ENCODE data around the gene SPOCK2. TPM values are rescaled to one million over a fixed set of nuclear protein-coding genes. Genes with fewer than 3 reads are reported as not detected.

SPOCK2 gene
- total and polyA plus RNA-seq, 2 of the 4 experiments (the other 2 are of a cell fraction) = 0.02 TPM; not detected in 1

DNA sequence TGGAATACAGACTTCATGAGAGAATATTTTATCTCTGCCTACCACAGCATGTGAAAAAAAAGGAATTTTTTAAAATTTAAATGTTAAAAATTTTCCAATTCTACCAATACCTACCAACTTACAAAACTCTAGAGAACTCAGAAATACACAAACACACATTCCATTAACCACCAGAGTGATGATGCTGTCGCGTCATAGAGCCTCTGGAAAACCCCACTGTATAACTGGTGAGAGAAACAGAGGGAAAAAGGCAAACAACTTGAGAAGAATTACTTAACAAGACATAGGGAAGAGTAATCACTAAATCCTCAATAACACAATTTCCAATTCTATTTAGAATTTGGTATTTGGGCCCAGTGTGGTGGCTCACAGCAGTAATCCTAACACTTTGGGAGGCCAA, 6.2 kb upstream of the SPOCK2 start:
- H3K9ac ChIP-seq (ENCODE audit: low read depth, low read length) = no peak overlapping the region
- H2BK120ac ChIP-seq (ENCODE audit: low read depth, low read length) = no peak overlapping the region
- no peak overlapping the region for H2AK9ac ChIP-seq (replicated peaks; ENCODE audit: low read depth, low read length, poor library complexity)
- no peak overlapping the region for H3K23ac ChIP-seq (ENCODE audit: low read depth, low read length)
- H3K79me1 ChIP-seq (ENCODE audit: low read depth in 1 of 2, low read length in 2 of 2) = no peaks in the 10 kb centered on the region
- intact Hi-C loops (cut with micrococcal nuclease) = no loop called here
- 0 out of 2 replicates have a peak, but pooled peaks cover 3% of the 10 kb centered on the region for H3K36me3 ChIP-seq (ENCODE audit: control insufficient read depth, insufficient read depth, low read length)
- no peak overlapping the region for H2BK5ac ChIP-seq (ENCODE audit: low read depth, low read length, poor library complexity, severe bottlenecking)
- no peak overlapping the region for H2AFZ ChIP-seq (replicated peaks; ENCODE audit: low read length, poor library complexity)
- no peak overlapping the region for H2BK20ac ChIP-seq (ENCODE audit: low read depth, low read length)
- no peak overlapping the region for H4K91ac ChIP-seq (ENCODE audit: insufficient read depth, low read depth, low read length)
- ChIA-PET POLR2A (ENCODE audit: unreplicated experiment) (no interaction called here), CTCF (no interaction called here)
- H4K5ac ChIP-seq (ENCODE audit: low read depth, low read length) = no peak overlapping the region
- H3K27ac ChIP-seq (ENCODE audit: insufficient read depth, low read length) = no peak overlapping the region
- no peak overlapping the region for H3K4me3 ChIP-seq (ENCODE audit: insufficient read depth, low read depth, low read length)
- H3K4me2 ChIP-seq (ENCODE audit: low read depth, low read length) = no peak overlapping the region
- peaks cover 10% of the 10 kb centered on the region; the same call in 1 of the 2 replicates for H4K20me1 ChIP-seq (ENCODE audit: insufficient read depth, low read length)
- H3K14ac ChIP-seq (replicated peaks; ENCODE audit: low read depth, low read length) = no peak overlapping the region
- dilution Hi-C loops (cut with HindIII; ENCODE audit: low sequenced_read_pairs, unreplicated experiment) = no loop called here
- no TSS peak for BruUV-seq (replicated peaks)
- peaks cover 11% of the 10 kb centered on the region for H3K27me3 ChIP-seq (ENCODE audit: control insufficient read depth, insufficient read depth, low read length)
- WGBS, 2 experiments (ENCODE audit: extremely low coverage in 2 of 2, insufficient read length in 1 of 2) = no CpG with 5 or more reads among the region's 2 CpGs
- no peak overlapping the region for H4K8ac ChIP-seq (ENCODE audit: low read depth in 2 of 2, low read length in 2 of 2)
- H3K4ac ChIP-seq (ENCODE audit: low read depth, low read length) = no peak overlapping the region
- no peak overlapping the region for H3K56ac ChIP-seq (ENCODE audit: extremely low read depth, insufficient read depth, low read length)
- in situ Hi-C loops (cut with MboI; ENCODE audit: low sequenced_read_pairs) = no loop called here
- no peaks in the 10 kb centered on the region for H3K9me3 ChIP-seq (ENCODE audit: control insufficient read depth, insufficient read depth, low read length)
- H2AK5ac ChIP-seq (ENCODE audit: low read depth, low read length) = no peak overlapping the region
- no peak overlapping the region for H2BK15ac ChIP-seq (ENCODE audit: low read depth, low read length)
- no peak for ATAC-seq (ENCODE audit: low read depth)
- peak; percentile 57 for DNase-seq
- H3K18ac ChIP-seq (ENCODE audit: low read depth, low read length) = no peak overlapping the region
- TF ChIP-seq POLR2A (IDR thresholded peaks at IDR 0.05; ENCODE audit: low read depth, low read length) (no peak), MAZ (IDR thresholded peaks at IDR 0.05; ENCODE audit: borderline replicate concordance, low read depth, low read length) (no peak), RCOR1 (IDR thresholded peaks at IDR 0.05; ENCODE audit: insufficient replicate concordance, low read length) (no peak), RFX5 (IDR thresholded peaks at IDR 0.05; ENCODE audit: low read depth, low read length) (no peak), MAFK (IDR thresholded peaks at IDR 0.05; ENCODE audit: low read depth, low read length) (no peak), RAD21 (IDR thresholded peaks at IDR 0.05; ENCODE audit: low read length) (no peak), CHD1 (IDR thresholded peaks at IDR 0.05; ENCODE audit: low read depth, low read length) (no peak), NFE2L2 (IDR thresholded peaks at IDR 0.05; ENCODE audit: low read depth, low read length) (no peak), CEBPB (IDR thresholded peaks at IDR 0.05; ENCODE audit: low read depth, low read length) (no peak)
- TF ChIP-seq, protein P1, sequence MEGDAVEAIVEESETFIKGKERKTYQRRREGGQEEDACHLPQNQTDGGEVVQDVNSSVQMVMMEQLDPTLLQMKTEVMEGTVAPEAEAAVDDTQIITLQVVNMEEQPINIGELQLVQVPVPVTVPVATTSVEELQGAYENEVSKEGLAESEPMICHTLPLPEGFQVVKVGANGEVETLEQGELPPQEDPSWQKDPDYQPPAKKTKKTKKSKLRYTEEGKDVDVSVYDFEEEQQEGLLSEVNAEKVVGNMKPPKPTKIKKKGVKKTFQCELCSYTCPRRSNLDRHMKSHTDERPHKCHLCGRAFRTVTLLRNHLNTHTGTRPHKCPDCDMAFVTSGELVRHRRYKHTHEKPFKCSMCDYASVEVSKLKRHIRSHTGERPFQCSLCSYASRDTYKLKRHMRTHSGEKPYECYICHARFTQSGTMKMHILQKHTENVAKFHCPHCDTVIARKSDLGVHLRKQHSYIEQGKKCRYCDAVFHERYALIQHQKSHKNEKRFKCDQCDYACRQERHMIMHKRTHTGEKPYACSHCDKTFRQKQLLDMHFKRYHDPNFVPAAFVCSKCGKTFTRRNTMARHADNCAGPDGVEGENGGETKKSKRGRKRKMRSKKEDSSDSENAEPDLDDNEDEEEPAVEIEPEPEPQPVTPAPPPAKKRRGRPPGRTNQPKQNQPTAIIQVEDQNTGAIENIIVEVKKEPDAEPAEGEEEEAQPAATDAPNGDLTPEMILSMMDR (conservative IDR thresholded peaks at IDR 0.05; ENCODE audit: low read depth, low read length) = no peak
- TF ChIP-seq, protein P2, sequence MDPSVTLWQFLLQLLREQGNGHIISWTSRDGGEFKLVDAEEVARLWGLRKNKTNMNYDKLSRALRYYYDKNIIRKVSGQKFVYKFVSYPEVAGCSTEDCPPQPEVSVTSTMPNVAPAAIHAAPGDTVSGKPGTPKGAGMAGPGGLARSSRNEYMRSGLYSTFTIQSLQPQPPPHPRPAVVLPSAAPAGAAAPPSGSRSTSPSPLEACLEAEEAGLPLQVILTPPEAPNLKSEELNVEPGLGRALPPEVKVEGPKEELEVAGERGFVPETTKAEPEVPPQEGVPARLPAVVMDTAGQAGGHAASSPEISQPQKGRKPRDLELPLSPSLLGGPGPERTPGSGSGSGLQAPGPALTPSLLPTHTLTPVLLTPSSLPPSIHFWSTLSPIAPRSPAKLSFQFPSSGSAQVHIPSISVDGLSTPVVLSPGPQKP (IDR thresholded peaks at IDR 0.05; ENCODE audit: borderline replicate concordance, low read depth, low read length) = no peak
- H3K9me1 ChIP-seq (ENCODE audit: insufficient read depth, low read length) = peaks cover 3% of the 10 kb centered on the region; the same call in 1 of the 2 replicates
- H3K4me1 ChIP-seq (ENCODE audit: control insufficient read depth, insufficient read depth, low read length) = peaks cover 11% of the 10 kb centered on the region
